ENCODE results near the gene MRPL19.

MRPL19 gene

GRCh38 chr2:75646583-75647425, at the start of gene MRPL19:
Gene MRPL19 (plus strand): TSS chr2:75646783. CDS start chr2:75646808, 25 bp downstream.
- H3K27ac ChIP-seq = peak within 1 kb of the TSS; percentile 61 to 81
- peak within 1 kb of the TSS; percentile 97 for H3K4me3 ChIP-seq
- peak; percentile 88 for DNase-seq (ENCODE audit: low spot score)
- TF ChIP-seq CTCF (IDR thresholded peaks at IDR 0.05) = no peak

- no peak for TF ChIP-seq CTCF (IDR thresholded peaks at IDR 0.05)
- H3K27ac ChIP-seq = no peak overlapping the region
- H3K4me3 ChIP-seq = no peak overlapping the region
- no peak for DNase-seq (ENCODE audit: low spot score)
These were observed 49.8 kb upstream of the MRPL19 start for GRCh38 chr2:75596784-75597183.

- TF ChIP-seq CTCF (IDR thresholded peaks at IDR 0.05) = no peak
- DNase-seq (ENCODE audit: low spot score) = no peak
These were observed 48.6 kb upstream of the MRPL19 start for GRCh38 chr2:75597949-75598348.

GRCh38 chr2:75598589-75599155, 47.9 kb upstream of the MRPL19 start:
- no peak for TF ChIP-seq CTCF (IDR thresholded peaks at IDR 0.05)
- no peak overlapping the region for H3K27ac ChIP-seq
- H3K4me3 ChIP-seq = no peak overlapping the region
- no peak for DNase-seq (ENCODE audit: low spot score)

More at GRCh38 chr2:75597949-75598348, 48.6 kb upstream of the MRPL19 start:
- H3K4me3 ChIP-seq = no peak overlapping the region
- H3K27ac ChIP-seq = no peak overlapping the region

GRCh38 chr2:75600461-75601011, 46.0 kb upstream of the MRPL19 start:
- no peak for TF ChIP-seq CTCF (IDR thresholded peaks at IDR 0.05)
- H3K4me3 ChIP-seq = no peak overlapping the region
- DNase-seq (ENCODE audit: low spot score) = no peak
- no peak overlapping the region for H3K27ac ChIP-seq

GRCh38 chr2:75602724-75603342, 43.8 kb upstream of the MRPL19 start:
- H3K4me3 ChIP-seq = no peak overlapping the region
- DNase-seq (ENCODE audit: low spot score) = no peak
- no peak overlapping the region for H3K27ac ChIP-seq
- no peak for TF ChIP-seq CTCF (IDR thresholded peaks at IDR 0.05)

All from coronary artery (tissue), 2 donors.